ENCODE data around the gene TRAF3IP1. TPM values are rescaled to one million over a fixed set of nuclear protein-coding genes. Genes with fewer than 3 reads are reported as not detected.
"Not testable (repeated sequence)": the region's sequence is repeated elsewhere in the genome, so short reads cannot be mapped to it uniquely, and the experiment has no call there.

Gene TRAF3IP1
- total RNA-seq, 2 experiments from 2014 or later, result 5.1 to 6.9 TPM

GRCh38 chr2:238306672-238306998 lies 13.7 kb upstream of the TRAF3IP1 start:
- H3K27ac Mint-ChIP-seq, result no peak overlapping the region
- ATAC-seq (ENCODE audit: poor library complexity), result no peak
- H3K27me3 ChIP-seq (ENCODE audit: control insufficient read depth in 1 of 2, insufficient read depth in 2 of 2, low read length in 2 of 2), result peaks cover 0 to 6% of the 10 kb centered on the region in 2 experiments
- peaks cover 6% of the 10 kb centered on the region for H3K27me3 Mint-ChIP-seq
- no peaks in the 10 kb centered on the region for H3K36me3 ChIP-seq (ENCODE audit: insufficient read depth, low read length)
- no peaks in the 10 kb centered on the region for H3K4me1 Mint-ChIP-seq (ENCODE audit: low read depth)
- no peak overlapping the region for H3K27ac ChIP-seq (ENCODE audit: low read depth in 1 of 2, low read length in 2 of 2)
- no peaks in the 10 kb centered on the region for H3K4me1 ChIP-seq (ENCODE audit: insufficient read depth, low read length)
- H3K4me3 Mint-ChIP-seq, result no peak overlapping the region
- no peak overlapping the region for H3K4me3 ChIP-seq (ENCODE audit: low read length)
- H3K9me3 ChIP-seq (ENCODE audit: control insufficient read depth in 1 of 2, insufficient read depth in 1 of 2, low read length in 2 of 2), result no peaks in the 10 kb centered on the region
- H3K36me3 Mint-ChIP-seq (ENCODE audit: low read depth), result no peaks in the 10 kb centered on the region
- no peak for TF ChIP-seq CTCF (IDR thresholded peaks at IDR 0.05)
- intact Hi-C loops (cut with DNase I, micrococcal nuclease), result no loop called here
- DNase-seq, result no peak
- POLR2A ChIA-PET, result no interaction called here
- CTCF ChIA-PET, result no interaction called here
- H3K9me3 Mint-ChIP-seq, result no peaks in the 10 kb centered on the region

- no peaks in the 10 kb centered on the region for H3K9me3 Mint-ChIP-seq
- ChIA-PET POLR2A (no interaction called here), CTCF (no interaction called here)
- no peak for TF ChIP-seq CTCF (IDR thresholded peaks at IDR 0.05)
- Histone ChIP-seq H3K27ac (ENCODE audit: low read depth in 1 of 2, low read length in 2 of 2) (no peak overlapping the region), H3K4me3 (ENCODE audit: low read length) (no peak overlapping the region), H3K4me1 (ENCODE audit: insufficient read depth, low read length) (no peaks in the 10 kb centered on the region), H3K36me3 (ENCODE audit: insufficient read depth, low read length) (no peaks in the 10 kb centered on the region), H3K9me3 (ENCODE audit: control insufficient read depth in 1 of 2, insufficient read depth in 1 of 2, low read length in 2 of 2) (no peaks in the 10 kb centered on the region), H3K27me3 (ENCODE audit: control insufficient read depth in 1 of 2, insufficient read depth in 2 of 2, low read length in 2 of 2) (peaks cover 0 to 6% of the 10 kb centered on the region in 2 experiments)
- H3K27me3 Mint-ChIP-seq, result peaks cover 6% of the 10 kb centered on the region
- no peaks in the 10 kb centered on the region for H3K4me1 Mint-ChIP-seq (ENCODE audit: low read depth)
- no peak for DNase-seq
- no peaks in the 10 kb centered on the region for H3K36me3 Mint-ChIP-seq (ENCODE audit: low read depth)
- intact Hi-C loops (cut with DNase I, micrococcal nuclease), result no loop called here
- H3K27ac Mint-ChIP-seq, result no peak overlapping the region
- no peak overlapping the region for H3K4me3 Mint-ChIP-seq
- no peak for ATAC-seq (ENCODE audit: poor library complexity)
Observed at GRCh38 chr2:238308177-238308576, 12.1 kb upstream of the TRAF3IP1 start.

- H3K27ac Mint-ChIP-seq; H3K27ac ChIP-seq (ENCODE audit: low read depth in 1 of 2, low read length in 2 of 2); H3K4me3 ChIP-seq (ENCODE audit: low read length); POLR2A ChIA-PET; CTCF ChIA-PET; H3K9me3 Mint-ChIP-seq; H3K4me3 Mint-ChIP-seq; H3K36me3 ChIP-seq (ENCODE audit: insufficient read depth, low read length); H3K36me3 Mint-ChIP-seq (ENCODE audit: low read depth); H3K4me1 Mint-ChIP-seq (ENCODE audit: low read depth); H3K9me3 ChIP-seq (ENCODE audit: control insufficient read depth in 1 of 2, insufficient read depth in 1 of 2, low read length in 2 of 2); intact Hi-C loops (cut with DNase I, micrococcal nuclease); H3K27me3 ChIP-seq (ENCODE audit: control insufficient read depth in 1 of 2, insufficient read depth in 2 of 2, low read length in 2 of 2); H3K27me3 Mint-ChIP-seq; ATAC-seq (ENCODE audit: poor library complexity); H3K4me1 ChIP-seq (ENCODE audit: insufficient read depth, low read length): not testable (repeated sequence)
- peak in 1 of 14 experiments; percentile 14 for DNase-seq
Observed at GRCh38 chr2:238310721-238311120, 9.6 kb upstream of the TRAF3IP1 start.

- peaks cover 6% of the 10 kb centered on the region for H3K27me3 Mint-ChIP-seq
- no peak overlapping the region for H3K27ac Mint-ChIP-seq
- intact Hi-C loops (cut with DNase I, micrococcal nuclease), result no loop called here
- H3K4me3 Mint-ChIP-seq, result no peak overlapping the region
- H3K27ac ChIP-seq (ENCODE audit: low read depth in 1 of 2, low read length in 2 of 2), result no peak overlapping the region
- no peaks in the 10 kb centered on the region for H3K4me1 ChIP-seq (ENCODE audit: insufficient read depth, low read length)
- TF ChIP-seq CTCF (IDR thresholded peaks at IDR 0.05), result no peak
- DNase-seq (no peak), ATAC-seq (ENCODE audit: poor library complexity) (no peak)
- H3K9me3 ChIP-seq (ENCODE audit: control insufficient read depth in 1 of 2, insufficient read depth in 1 of 2, low read length in 2 of 2), result no peaks in the 10 kb centered on the region
- CTCF ChIA-PET, result no interaction called here
- no peak overlapping the region for H3K4me3 ChIP-seq (ENCODE audit: low read length)
- H3K9me3 Mint-ChIP-seq, result no peaks in the 10 kb centered on the region
- POLR2A ChIA-PET, result no interaction called here
- no peaks in the 10 kb centered on the region for H3K4me1 Mint-ChIP-seq (ENCODE audit: low read depth)
- H3K36me3 ChIP-seq (ENCODE audit: insufficient read depth, low read length), result no peaks in the 10 kb centered on the region
- H3K36me3 Mint-ChIP-seq (ENCODE audit: low read depth), result no peaks in the 10 kb centered on the region
- H3K27me3 ChIP-seq (ENCODE audit: control insufficient read depth in 1 of 2, insufficient read depth in 2 of 2, low read length in 2 of 2), result peaks cover 0 to 6% of the 10 kb centered on the region in 2 experiments
Observed at GRCh38 chr2:238313289-238313990, 6.9 kb upstream of the TRAF3IP1 start.

Measured in CD4-positive, alpha-beta T cell (primary cell).